Transverse colon (tissue), 4 donors: Measurements from ENCODE around the gene SPIN1. TPM values are rescaled to one million over a fixed set of nuclear protein-coding genes. Genes with fewer than 3 reads are reported as not detected.

Experiments
- DNase-seq: peaks from one replicate; pipeline ENCODE4 v3.0.0-alpha.2; 2019
- H3K27ac ChIP-seq, 4 donors: fragments of 200-600 bp; sonication (generic); 2 replicates each; pipeline ENCODE4 v1.5.1; 2016 to 2018; ENCODE audit warnings: inconsistent platforms in 4 of 4
- H3K27me3 ChIP-seq: fragments of 200-600 bp; sonication (generic); 2 replicates; pipeline ENCODE4 v1.5.1; 2017; ENCODE audit warnings: inconsistent platforms
- H3K36me3 ChIP-seq, 4 donors: fragments of 200-600 bp; sonication (generic); 2 replicates each; pipeline ENCODE4 v1.5.1; 2017 to 2019; ENCODE audit warnings: inconsistent platforms in 4 of 4
- H3K4me1 ChIP-seq, 4 donors: fragments of 200-600 bp; sonication (generic); 2 replicates each; pipeline ENCODE4 v1.5.1; 2017 to 2020; ENCODE audit warnings: inconsistent platforms in 4 of 4
- H3K4me3 ChIP-seq, 4 donors: fragments of 200-600 bp; sonication (generic); 1 replicate in 1 of 4; 2 replicates in 3 of 4; pipeline versions ENCODE4 v1.5.1 to v1.6.1; 2017 to 2019; ENCODE audit warnings: inconsistent platforms in 4 of 4
- H3K9me3 ChIP-seq, 2 donors: fragments of 200-600 bp; sonication (generic); 2 replicates each; pipeline ENCODE4 v1.5.1; 2017 to 2019; ENCODE audit warnings: inconsistent platforms in 2 of 2
- EP300 ChIP-seq: sonication (generic); formaldehyde crosslinking; IDR thresholded peaks from one replicate; pipeline ENCODE4 v1.6.1; 2017; ENCODE audit warnings: antibody characterized with exemption, low read depth
- POLR2A ChIP-seq: fragments of 450-650 bp; IDR thresholded peaks from one replicate; pipeline ENCODE4 v1.6.1; 2016; ENCODE audit warnings: antibody characterized with exemption, mild to moderate bottlenecking, moderate library complexity
- POLR2AphosphoS5 ChIP-seq, 3 donors: sonication (generic); formaldehyde crosslinking; IDR thresholded peaks; one replicate each; pipeline ENCODE4 v1.6.1; 2016; ENCODE audit warnings: antibody characterized with exemption in 3 of 3
- whole genome bisulfite sequencing, 2 donors: methylation state at CpG; one replicate each; pipeline ENCODE4 v1.1.5; 2018; ENCODE audit warnings: low coverage in 1 of 2; 5-methylcytosine and 5-hydroxymethylcytosine counted together
- in situ Hi-C, 4 donors: fragments of 200-750 bp; cut with MboI; loops; one replicate each; pipeline versions ENCODE4 v1.15.0 to v1.15.1; 2017; ENCODE audit warnings: low sequenced_read_pairs in 3 of 4, low pct_ligation_motif_present in 1 of 4, low pct_unique_long_range_greater_than_20kb in 1 of 4
- intact Hi-C: fragments of 100-400 bp; cut with DNase I; formaldehyde crosslinking; loops from one replicate; pipeline ENCODE4 v1.15.1; 2023; ENCODE audit warnings: low total_unique reads
- total RNA-seq, 4 donors: library from RNA; depleted of rRNA; stranded (reverse); fragments of >200 nt; gene quantifications; one replicate each; pipeline ENCODE4 v1.1.0, GENCODE V29; 2016
- TF ChIP-seq, protein P1 (sequence below), 5 experiments: fragments of 200-600 bp in 3 of 5; fragments of 450-650 bp in 2 of 5; sonication (generic) in 3 of 5; IDR thresholded peaks; 1 replicate in 2 of 5; 2 replicates in 3 of 5; pipeline ENCODE4 v1.5.1; 2016 to 2017; ENCODE audit warnings: antibody characterized with exemption in 5 of 5, inconsistent platforms in 3 of 5, mild to moderate bottlenecking in 2 of 5, moderate library complexity in 1 of 5

Gene SPIN1
- total RNA-seq, 4 donors from 2014 or later = 33.7 to 72.4 (median 57.3) TPM

DNA sequence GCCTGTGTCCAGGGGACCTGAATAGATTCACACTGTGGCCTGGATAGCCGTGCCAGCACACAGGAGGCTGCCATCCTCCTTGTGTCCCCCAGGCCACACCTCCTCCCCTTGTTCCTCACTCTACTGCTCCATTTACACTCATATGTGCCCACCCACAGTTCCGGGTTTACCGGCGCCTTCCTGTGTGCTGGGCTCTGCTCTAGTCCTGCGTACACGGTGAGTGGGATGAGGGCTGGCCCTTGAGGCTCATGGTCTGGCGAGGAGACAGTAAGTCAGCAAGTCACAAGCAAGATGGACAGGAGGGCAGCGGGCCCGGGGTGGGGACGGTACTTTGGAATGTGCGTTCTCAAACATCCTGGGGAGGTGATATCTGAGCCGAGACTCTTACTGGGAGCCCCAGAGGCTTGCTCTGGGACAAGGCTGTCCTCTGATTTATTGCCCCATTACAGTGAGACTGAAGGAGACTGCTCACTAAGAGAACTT lies 114.3 kb downstream of the SPIN1 start:
- intact Hi-C loops = no loop called here
- no peaks in the 10 kb centered on the region for H3K4me1 ChIP-seq
- H3K27me3 ChIP-seq = no peaks in the 10 kb centered on the region
- H3K9me3 ChIP-seq = no peaks in the 10 kb centered on the region
- 85 to 88% methylated on average over 8 to 12 of the region's 12 CpGs for WGBS, 2 donors
- TF ChIP-seq POLR2A = no peak
- TF ChIP-seq EP300 = no peak
- no peak for TF ChIP-seq POLR2AphosphoS5 (IDR thresholded peaks at IDR 0.05)
- TF ChIP-seq, protein P1, sequence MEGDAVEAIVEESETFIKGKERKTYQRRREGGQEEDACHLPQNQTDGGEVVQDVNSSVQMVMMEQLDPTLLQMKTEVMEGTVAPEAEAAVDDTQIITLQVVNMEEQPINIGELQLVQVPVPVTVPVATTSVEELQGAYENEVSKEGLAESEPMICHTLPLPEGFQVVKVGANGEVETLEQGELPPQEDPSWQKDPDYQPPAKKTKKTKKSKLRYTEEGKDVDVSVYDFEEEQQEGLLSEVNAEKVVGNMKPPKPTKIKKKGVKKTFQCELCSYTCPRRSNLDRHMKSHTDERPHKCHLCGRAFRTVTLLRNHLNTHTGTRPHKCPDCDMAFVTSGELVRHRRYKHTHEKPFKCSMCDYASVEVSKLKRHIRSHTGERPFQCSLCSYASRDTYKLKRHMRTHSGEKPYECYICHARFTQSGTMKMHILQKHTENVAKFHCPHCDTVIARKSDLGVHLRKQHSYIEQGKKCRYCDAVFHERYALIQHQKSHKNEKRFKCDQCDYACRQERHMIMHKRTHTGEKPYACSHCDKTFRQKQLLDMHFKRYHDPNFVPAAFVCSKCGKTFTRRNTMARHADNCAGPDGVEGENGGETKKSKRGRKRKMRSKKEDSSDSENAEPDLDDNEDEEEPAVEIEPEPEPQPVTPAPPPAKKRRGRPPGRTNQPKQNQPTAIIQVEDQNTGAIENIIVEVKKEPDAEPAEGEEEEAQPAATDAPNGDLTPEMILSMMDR (IDR thresholded peaks at IDR 0.05) = no peak
- in situ Hi-C loops = no loop called here
- no peaks in the 10 kb centered on the region for H3K36me3 ChIP-seq
- no peak for DNase-seq
- no peak overlapping the region for H3K4me3 ChIP-seq
- H3K27ac ChIP-seq = no peak overlapping the region

DNA sequence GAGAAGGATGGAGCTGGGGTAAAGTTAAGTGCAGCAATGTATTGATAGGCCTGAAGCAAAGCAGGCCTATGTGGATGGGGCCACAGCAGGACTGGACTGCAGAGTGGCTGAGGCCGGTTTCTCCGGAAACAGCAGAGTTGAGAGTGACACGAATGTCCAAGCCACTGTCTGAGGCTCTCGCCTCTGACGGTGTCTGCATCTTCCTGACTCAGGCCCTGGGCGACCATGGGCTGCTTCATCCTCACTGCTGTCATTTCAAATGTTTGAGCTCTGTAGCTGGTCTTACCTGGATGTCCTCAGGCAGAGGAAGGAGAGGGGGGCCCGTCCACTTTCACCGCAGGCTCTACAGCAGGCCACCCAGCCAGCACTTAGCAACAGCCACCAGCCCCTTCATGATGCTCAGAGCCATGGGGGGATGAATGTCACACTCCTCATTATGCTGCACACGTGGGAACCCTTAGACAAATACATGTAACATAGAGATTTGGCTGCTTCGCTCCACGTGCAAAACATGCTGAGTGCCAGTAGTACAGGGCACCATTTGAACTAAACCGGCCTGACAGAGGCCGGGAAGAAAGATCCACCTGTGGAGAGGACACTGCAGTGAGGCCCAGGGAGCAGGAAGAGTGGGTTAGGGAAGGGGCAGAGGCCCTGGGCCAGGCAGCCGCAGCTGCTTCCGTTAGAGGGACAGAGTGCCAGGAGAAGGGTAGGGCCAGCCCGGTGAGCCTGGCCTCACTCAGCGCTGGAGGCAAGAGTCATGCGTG lies 115.0 kb downstream of the SPIN1 start:
- H3K9me3 ChIP-seq = no peaks in the 10 kb centered on the region
- no peaks in the 10 kb centered on the region for H3K4me1 ChIP-seq
- TF ChIP-seq POLR2AphosphoS5 (IDR thresholded peaks at IDR 0.05) (no peak), EP300 (no peak), POLR2A (no peak)
- TF ChIP-seq, protein P1 (IDR thresholded peaks at IDR 0.05) = no peak
- in situ Hi-C loops = no loop called here
- no peak overlapping the region for H3K4me3 ChIP-seq
- 92 to 100% methylated on average over 3 to 18 of the region's 18 CpGs for WGBS, 2 donors
- H3K27me3 ChIP-seq = no peaks in the 10 kb centered on the region
- intact Hi-C loops = no loop called here
- DNase-seq = no peak
- H3K36me3 ChIP-seq = no peaks in the 10 kb centered on the region
- H3K27ac ChIP-seq = no peak overlapping the region

DNA sequence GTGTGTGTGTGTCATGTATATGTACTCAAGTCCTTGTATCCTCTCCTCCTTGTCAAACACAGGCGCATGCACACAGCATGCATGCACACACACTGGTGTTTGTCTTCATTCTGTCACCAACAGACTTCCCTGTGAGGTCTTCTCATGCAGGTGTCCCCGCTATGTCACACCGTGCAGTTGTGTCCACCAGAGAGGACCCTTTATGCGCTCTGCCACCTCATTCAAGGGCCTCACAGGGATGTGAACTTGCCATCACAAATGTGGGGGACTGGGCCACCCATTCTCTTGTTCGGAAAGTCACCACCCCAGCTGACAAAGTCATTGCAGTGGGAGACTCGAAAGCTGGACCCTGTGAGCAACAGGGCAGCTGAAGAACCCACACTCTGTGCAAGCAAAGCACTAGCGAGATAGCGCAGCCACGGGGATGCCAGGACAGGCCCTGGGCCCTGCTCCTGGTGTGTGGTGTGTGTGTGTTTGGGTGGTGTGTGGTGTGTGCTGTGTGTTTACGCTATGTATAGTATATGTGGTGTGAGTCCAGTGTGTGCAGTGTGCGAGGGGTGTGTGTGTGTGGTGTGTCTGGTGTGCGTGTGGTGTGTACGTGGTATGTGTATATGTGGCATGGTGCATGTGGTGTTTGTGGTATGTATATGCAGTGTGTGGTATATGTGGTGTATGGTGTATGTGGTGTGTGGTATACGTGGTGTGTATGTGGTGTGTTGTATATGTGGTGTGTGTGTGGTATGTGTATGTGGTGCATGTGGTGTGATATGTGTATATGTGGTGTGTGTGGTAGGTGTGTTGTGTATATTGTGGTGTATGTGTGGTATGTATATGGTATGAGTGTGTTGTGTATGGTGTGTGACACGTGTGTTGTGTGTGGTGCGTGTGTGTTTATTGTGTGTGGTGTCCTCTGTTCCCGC lies 115.9 kb downstream of the SPIN1 start:
- Histone ChIP-seq H3K27ac (no peak overlapping the region), H3K4me1 (no peaks in the 10 kb centered on the region), H3K36me3 (no peaks in the 10 kb centered on the region), H3K27me3 (no peaks in the 10 kb centered on the region), H3K4me3 (no peak overlapping the region), H3K9me3 (no peaks in the 10 kb centered on the region)
- in situ Hi-C loops = no loop called here
- DNase-seq = no peak
- TF ChIP-seq, protein P1 (IDR thresholded peaks at IDR 0.05) = no peak
- TF ChIP-seq POLR2A = no peak
- no peak for TF ChIP-seq EP300
- TF ChIP-seq POLR2AphosphoS5 (IDR thresholded peaks at IDR 0.05) = no peak
- WGBS, 2 donors = 93 to 95% methylated on average over 9 to 17 of the region's 17 CpGs
- intact Hi-C loops = no loop called here

DNA sequence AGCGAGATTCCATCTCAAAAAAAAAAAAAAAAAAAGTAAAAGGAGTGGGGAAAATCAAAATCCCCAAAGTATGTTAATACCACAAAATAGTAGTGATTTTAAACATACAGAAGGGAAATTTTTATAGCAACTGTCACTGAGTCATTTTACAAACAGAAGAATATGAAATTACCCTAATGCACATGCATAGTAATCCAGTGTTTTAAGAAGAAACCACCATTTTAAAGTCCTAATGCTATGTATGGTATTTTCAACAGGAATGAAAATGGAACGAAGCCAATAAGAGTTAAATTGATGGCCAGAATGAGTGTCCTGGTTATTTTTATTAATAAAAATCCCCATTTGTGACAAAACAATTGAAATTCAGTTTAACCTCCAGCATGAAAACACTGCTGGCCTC lies 120.1 kb downstream of the SPIN1 start:
- intact Hi-C loops = no loop called here
- TF ChIP-seq EP300 (no peak), POLR2AphosphoS5 (IDR thresholded peaks at IDR 0.05) (no peak), POLR2A (no peak)
- TF ChIP-seq, protein P1 (IDR thresholded peaks at IDR 0.05) = no peak
- in situ Hi-C loops = no loop called here

More for the DNA sequence above, 120.1 kb downstream of the SPIN1 start:
- no peak overlapping the region for H3K27ac ChIP-seq
- 86 to 89% methylated on average over 1 to 2 of the region's 2 CpGs for whole genome bisulfite sequencing, 2 donors
- H3K9me3 ChIP-seq = no peaks in the 10 kb centered on the region
- no peak for DNase-seq
- no peak overlapping the region for H3K4me3 ChIP-seq
- no peaks in the 10 kb centered on the region for H3K36me3 ChIP-seq
- no peaks in the 10 kb centered on the region for H3K4me1 ChIP-seq
- H3K27me3 ChIP-seq = no peaks in the 10 kb centered on the region
